PC-9 (cell line): ENCODE data around the gene HNRNPLL.

ENCODE experiments used
- CTCF ChIP-seq: fragments of 200-600 bp; sonication (generic); conservative IDR thresholded peaks from 2 replicates; pipeline ENCODE4 v1.6.1; 2017; ENCODE audit warnings: mixed run types, antibody characterized with exemption, mild to moderate bottlenecking, moderate library complexity
- EZH2 ChIP-seq: fragments of 200-600 bp; sonication (generic); IDR thresholded peaks from 2 replicates; pipeline ENCODE4 v1.8.0; 2017; ENCODE audit warnings: antibody characterized with exemption, low read depth

GRCh38 chr2:38629684-38630083 is 27.0 kb upstream of the HNRNPLL start:
- TF ChIP-seq CTCF = no peak
- no peak for TF ChIP-seq EZH2
